Kidney (tissue), 14 donors: Measurements from ENCODE around the gene ALLC. TPM values are rescaled to one million over a fixed set of nuclear protein-coding genes. Genes with fewer than 3 reads are reported as not detected.
A peak's percentile ranks its signal among the peaks of the same experiment; 100 is the strongest.

ENCODE experiments used
- DNase-seq, 5 donors: peaks; one replicate each; pipeline ENCODE4 v3.0.0-alpha.2; 2013 to 2020
- FAIRE-seq: peaks from 2 replicates; lab custom pipeline; 2012; peaks lifted over from hg19 to GRCh38; lab: Jason Lieb, UNC
- H3K27ac ChIP-seq, 2 donors: one replicate each; pipeline ENCODE4 v1.7.0; 2013; ENCODE audit warnings: low read depth in 2 of 2, low read length in 2 of 2, inconsistent platforms in 1 of 2
- H3K27me3 ChIP-seq: one replicate; pipeline ENCODE4 v1.7.1; 2013; ENCODE audit warnings: low read length, inconsistent platforms; ENCODE audit not compliant: control insufficient read depth, insufficient read depth
- H3K36me3 ChIP-seq, 3 donors: one replicate each; pipeline versions ENCODE4 v1.7.0 to v1.7.1; 2013; ENCODE audit warnings: low read length in 3 of 3, control low read depth in 1 of 3, inconsistent platforms in 1 of 3; ENCODE audit not compliant: insufficient read depth in 3 of 3, control insufficient read depth in 2 of 3
- H3K4me1 ChIP-seq, 3 donors: one replicate each; pipeline versions ENCODE4 v1.7.0 to v1.7.1; 2013; ENCODE audit warnings: low read length in 3 of 3, inconsistent platforms in 1 of 3, low read depth in 1 of 3; ENCODE audit not compliant: control insufficient read depth in 2 of 3, insufficient read depth in 2 of 3
- H3K4me3 ChIP-seq, 3 donors: one replicate each; pipeline versions ENCODE4 v1.7.0 to v1.8.1; 2013; ENCODE audit warnings: low read length in 3 of 3, control low read depth in 1 of 3, inconsistent platforms in 1 of 3
- H3K9ac ChIP-seq, 3 donors: one replicate each; pipeline versions ENCODE4 v1.7.0 to v1.7.1; 2013; ENCODE audit warnings: low read length in 3 of 3, control low read depth in 1 of 3, inconsistent platforms in 1 of 3
- H3K9me3 ChIP-seq, 3 donors: one replicate each; pipeline versions ENCODE4 v1.7.0 to v1.7.1; 2013; ENCODE audit warnings: low read length in 3 of 3, control low read depth in 1 of 3, inconsistent platforms in 1 of 3; ENCODE audit not compliant: control insufficient read depth in 2 of 3, insufficient read depth in 1 of 3
- CTCF ChIP-seq: IDR thresholded peaks from 3 replicates; pipeline ENCODE4 v1.5.1; 2012; ENCODE audit warnings: mild to moderate bottlenecking, moderate library complexity, borderline replicate concordance; ENCODE audit not compliant: insufficient read depth; ENCODE audit errors: extremely low read depth
- intact Hi-C: fragments of 100-400 bp; cut with DNase I; formaldehyde crosslinking; loops from one replicate; pipeline ENCODE4 v1.11.1; 2022
- polyA plus RNA-seq: library from polyadenylated mRNA; stranded (reverse); fragments of 350-450 nt; fragmentation: Illumina TruSeq; extraction: RNeasy Lipid Tissue Mini Kit (QIAGEN cat#74804); gene quantifications from one replicate; pipeline ENCODE4 v1.2.3, GENCODE V29; 2014; ENCODE audit warnings: low read depth, low replicate concordance; ENCODE audit not compliant: insufficient read depth
- total RNA-seq: library from RNA; stranded (reverse); fragmentation: NEBNext Ultra II Directional; extraction: Animal tissue kit (Norgen Biotek cat#: 25700); gene quantifications from one replicate; pipeline ENCODE4 v1.2.1, GENCODE V29; 2021
- donor health status: control.
- donor health status: control.
- donor health status: control.
- donor health status: control.
- donor health status: control.
- donor health status: DM: yes; HTN: yes; CAD: no.
- donor health status: Normal renal cell carcinoma (clear cell type).

The ALLC gene
- total and polyA plus RNA-seq, 2 donors from 2014 or later = 1.3 TPM; not detected in 1

DNA sequence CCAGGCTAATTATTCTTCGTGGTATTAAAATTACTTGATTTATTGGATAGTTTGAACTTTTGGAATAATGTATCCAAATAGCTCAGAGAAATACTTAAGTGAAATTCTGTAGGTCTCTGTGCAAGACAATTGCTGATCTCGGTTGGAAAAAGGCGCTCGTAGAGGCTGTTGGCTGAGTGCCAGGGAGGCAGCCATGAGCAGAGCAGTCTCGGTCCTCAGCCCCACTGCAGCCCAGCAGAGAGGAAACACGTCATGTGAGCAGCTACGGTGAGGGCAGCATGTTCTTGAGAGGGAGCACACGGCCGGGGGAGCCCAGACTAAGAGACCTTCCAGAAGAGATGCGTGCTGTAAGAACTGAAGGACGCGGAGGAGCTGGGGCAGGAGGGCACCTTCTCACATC is 87.9 kb downstream of the ALLC start:
- H3K36me3 ChIP-seq = no peaks in the 10 kb centered on the region
- no peak for FAIRE-seq
- intact Hi-C loops = no loop called here
- no peak for DNase-seq
- no peaks in the 10 kb centered on the region for H3K27me3 ChIP-seq
- H3K4me3 ChIP-seq = no peak overlapping the region
- no peak for TF ChIP-seq CTCF
- no peaks in the 10 kb centered on the region for H3K4me1 ChIP-seq
- H3K27ac ChIP-seq = no peak overlapping the region
- no peak overlapping the region for H3K9ac ChIP-seq
- no peaks in the 10 kb centered on the region for H3K9me3 ChIP-seq

DNA sequence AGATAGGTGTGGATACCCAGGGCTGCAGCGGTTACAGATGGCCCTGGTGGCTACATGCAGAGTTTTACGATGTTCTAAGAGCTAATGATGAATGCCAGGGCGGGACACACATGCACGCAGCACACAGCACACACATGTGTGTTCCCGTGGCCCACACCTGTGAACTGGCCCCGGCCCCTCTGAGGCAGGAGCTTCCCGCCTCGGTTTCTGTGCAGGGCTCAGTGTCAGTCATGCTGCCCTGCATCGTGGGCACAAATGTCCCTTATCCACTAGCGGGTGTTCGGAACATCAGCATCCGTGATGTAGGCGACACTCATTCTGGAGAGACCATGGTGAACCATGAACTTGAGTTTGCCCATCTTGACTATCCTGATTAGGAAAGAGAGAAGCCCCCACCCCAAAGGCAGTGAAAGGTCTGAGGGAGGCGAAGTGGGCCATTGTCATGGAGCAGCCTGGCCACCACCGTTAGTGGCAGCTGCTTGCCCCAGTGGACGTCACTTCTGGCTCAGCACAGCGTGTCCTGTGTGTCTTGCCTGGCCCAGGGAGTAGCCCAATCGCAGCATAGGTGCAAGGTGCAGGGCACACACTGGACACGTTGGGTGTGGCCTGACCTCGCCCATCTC is 89.1 kb downstream of the ALLC start:
- Histone ChIP-seq H3K9me3 (no peaks in the 10 kb centered on the region), H3K9ac (no peak overlapping the region), H3K4me3 (no peak overlapping the region), H3K36me3 (no peaks in the 10 kb centered on the region), H3K27ac (no peak overlapping the region), H3K4me1 (no peaks in the 10 kb centered on the region), H3K27me3 (no peaks in the 10 kb centered on the region)
- TF ChIP-seq CTCF = no peak
- FAIRE-seq = no peak
- DNase-seq = peak in 1 of 5 donors; percentile 9
- intact Hi-C loops = no loop called here

GRCh38 chr2:3747826-3748225 is 89.8 kb downstream of the ALLC start:
- intact Hi-C loops = no loop called here
- Histone ChIP-seq H3K27ac (no peak overlapping the region), H3K36me3 (no peaks in the 10 kb centered on the region), H3K4me1 (no peaks in the 10 kb centered on the region), H3K9me3 (no peaks in the 10 kb centered on the region), H3K27me3 (no peaks in the 10 kb centered on the region), H3K4me3 (no peak overlapping the region), H3K9ac (no peak overlapping the region)
- FAIRE-seq = no peak
- DNase-seq = no peak
- no peak for TF ChIP-seq CTCF

DNA sequence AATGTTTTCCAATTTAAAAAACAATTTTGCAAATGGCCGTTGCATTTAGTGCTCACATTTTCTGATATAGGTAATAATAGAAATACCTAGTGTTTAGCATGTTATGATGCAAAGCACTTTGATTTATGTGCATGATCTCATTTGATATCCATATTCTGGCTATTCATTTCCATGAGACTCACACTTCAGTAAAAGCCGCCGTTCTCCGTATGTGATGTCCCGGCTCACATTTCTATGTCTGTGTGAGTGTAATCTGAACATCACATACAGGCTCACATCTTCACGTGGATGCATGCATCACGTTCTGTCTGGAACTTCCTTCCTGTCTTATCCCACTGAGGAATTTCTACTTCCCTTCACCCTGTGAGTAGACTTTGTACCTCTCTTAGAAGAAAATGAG is 91.2 kb downstream of the ALLC start:
- intact Hi-C loops = no loop called here
- FAIRE-seq = no peak

More for the DNA sequence above, 91.2 kb downstream of the ALLC start:
- Histone ChIP-seq H3K9ac (no peak overlapping the region), H3K27ac (no peak overlapping the region), H3K9me3 (no peaks in the 10 kb centered on the region), H3K4me1 (no peaks in the 10 kb centered on the region), H3K27me3 (no peaks in the 10 kb centered on the region), H3K36me3 (no peaks in the 10 kb centered on the region), H3K4me3 (no peak overlapping the region)
- TF ChIP-seq CTCF = no peak
- DNase-seq = no peak
